HG03280 (cell line): ENCODE measurements around the gene EEPD1.

Experiments used
- ATAC-seq: cut with Tn5 transposase; IDR thresholded peaks from one replicate; pipeline ENCODE4 v1.9.1; 2021; ENCODE audit warnings: mild to moderate bottlenecking, moderate library complexity; ENCODE audit not compliant: unreplicated experiment

Gene EEPD1

GRCh38 chr7:36188906-36189305, 35.9 kb downstream of the EEPD1 start:
- ATAC-seq: no peak

DNA sequence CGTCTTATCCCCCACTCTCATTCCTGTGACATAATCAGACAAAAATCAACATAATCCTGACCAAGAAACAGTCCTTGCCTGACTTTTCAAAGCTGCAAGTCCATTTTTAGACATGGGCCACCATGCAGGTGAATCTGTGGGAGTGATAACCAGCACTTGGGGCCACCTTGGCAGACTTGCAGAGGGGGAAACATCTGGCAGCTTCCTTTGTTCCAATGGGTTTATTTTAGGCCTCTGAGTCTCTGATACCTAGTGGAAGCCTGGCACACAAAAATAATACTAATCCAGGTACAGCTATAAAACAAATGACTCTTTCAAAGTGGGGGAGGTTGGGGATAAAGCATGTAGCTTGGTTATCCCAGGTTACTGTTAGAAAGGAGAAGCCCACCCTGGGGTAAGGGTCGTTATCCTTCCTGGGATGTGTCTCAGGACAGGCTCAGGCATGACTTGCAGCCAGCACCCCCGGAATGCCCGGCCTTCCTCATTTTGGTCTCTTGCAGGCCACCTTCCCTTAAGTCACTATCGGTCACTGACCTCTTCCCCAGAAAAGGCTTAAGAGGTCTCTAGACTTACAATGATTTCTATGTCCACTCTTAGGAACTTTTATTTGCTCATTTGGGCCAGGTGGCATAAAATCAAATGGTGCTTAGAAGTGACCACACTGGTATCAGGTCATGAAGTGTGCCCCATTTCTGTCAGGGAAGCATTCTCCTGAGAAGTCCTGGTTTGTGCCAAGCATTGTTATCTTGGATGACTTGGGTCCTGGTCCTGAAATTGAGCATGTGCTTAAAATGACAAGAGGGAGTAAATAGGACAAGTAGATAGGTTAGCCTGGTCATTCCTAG, 37.6 kb downstream of the EEPD1 start:
- no peak for ATAC-seq

DNA sequence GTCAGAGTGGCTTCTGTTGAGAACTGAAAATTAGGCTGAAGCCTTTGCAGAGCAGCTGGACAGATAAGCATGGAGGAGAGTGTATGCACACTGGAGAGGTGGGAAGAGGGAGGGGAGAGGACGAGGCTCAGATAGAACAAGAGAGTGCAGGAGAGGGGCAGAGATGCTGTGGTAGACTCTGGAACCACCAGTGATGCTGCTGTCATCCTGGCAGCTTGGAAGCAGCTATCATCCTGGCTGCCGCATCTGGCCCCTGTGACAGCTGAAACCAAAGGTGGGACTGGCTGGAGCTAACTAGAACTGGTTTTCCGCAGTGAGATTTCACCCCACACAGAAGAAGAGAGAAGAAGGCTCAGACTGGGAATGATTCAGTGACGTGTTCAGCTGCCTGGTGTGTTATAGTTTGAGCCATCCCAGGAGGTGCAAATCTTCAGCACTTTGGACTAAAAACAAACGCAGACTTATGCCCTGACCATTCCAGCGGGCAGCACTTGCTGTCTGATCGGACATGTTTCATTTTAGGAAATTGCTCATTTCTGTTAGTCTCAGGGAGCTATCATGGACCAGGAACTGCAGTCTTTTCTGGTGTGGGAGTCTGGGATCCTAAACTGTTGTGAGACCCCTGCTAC, 38.4 kb downstream of the EEPD1 start:
- ATAC-seq: no peak

GRCh38 chr7:36192053-36192824, 39.2 kb downstream of the EEPD1 start:
- ATAC-seq: no peak

DNA sequence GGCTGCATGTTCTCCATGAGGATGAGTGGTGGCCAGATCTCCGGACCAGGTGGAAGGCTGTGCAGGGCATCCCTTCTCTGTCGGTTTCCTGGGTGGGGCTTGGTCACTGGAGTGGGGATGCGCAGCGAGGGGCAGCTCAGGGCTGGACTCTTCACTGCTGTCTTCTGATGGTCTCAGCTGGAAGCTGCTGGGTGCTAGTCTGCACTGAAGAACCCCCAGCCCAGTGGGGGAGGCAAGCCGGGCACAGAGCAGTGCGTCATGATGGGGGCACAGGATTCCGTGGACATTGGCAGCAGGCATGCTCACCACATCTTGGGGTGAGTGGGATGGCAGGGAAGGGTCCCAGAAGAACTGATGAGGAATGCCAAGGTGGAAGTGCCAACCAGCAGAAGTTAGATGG, 39.8 kb downstream of the EEPD1 start:
- no peak for ATAC-seq

DNA sequence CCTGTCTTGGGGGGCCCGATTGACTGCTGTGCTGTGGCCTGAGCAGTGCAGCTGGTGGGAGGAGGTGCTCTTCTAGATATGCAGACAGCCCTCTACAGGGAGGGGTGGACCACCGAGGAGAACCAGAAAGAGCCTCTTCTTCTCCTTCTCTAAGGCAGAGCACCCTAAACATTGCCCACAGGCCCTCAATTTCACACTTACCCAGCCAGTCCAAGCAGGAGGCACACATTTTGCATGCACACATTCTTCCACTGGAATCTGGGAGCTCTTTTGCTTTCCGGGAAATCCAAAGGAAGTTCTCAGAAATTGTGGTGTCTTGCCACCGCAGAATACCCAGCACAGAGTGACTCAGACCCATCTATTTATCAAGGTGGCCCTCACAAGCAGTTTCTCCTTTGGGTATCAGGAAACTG, 45.8 kb downstream of the EEPD1 start:
- no peak for ATAC-seq

- no peak for ATAC-seq
Observed at GRCh38 chr7:36199329-36199728, 46.3 kb downstream of the EEPD1 start.

DNA sequence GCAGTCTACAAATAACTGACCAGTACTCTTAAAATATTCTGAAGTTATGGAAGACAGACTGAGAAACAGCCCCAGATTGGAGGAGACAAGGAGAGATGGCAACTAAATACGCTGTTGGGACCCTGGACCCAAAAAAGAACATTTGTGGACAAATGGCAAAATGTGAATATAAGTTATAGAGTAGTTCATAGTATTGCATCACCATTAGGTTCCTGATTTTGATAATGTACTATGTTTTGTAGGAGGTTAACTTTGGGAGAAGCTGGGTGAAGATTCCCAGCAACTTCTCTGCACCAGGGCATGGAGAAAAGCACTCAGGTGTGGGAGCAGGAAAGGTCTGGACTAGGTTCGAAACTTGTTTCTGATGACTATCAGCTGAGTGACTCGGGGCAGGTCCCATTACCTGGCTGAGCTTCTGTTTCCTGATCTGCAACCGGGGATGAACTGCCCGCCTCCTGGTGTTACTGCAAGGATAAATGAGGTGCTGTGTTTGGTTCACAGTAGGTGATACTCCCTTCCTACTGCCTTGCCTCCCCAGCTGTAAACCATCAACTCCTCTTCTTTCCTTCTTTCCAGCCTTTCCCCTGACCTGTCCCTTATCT, 48.2 kb downstream of the EEPD1 start:
- no peak for ATAC-seq

GRCh38 chr7:36202398-36202797, 49.3 kb downstream of the EEPD1 start:
- no peak for ATAC-seq

DNA sequence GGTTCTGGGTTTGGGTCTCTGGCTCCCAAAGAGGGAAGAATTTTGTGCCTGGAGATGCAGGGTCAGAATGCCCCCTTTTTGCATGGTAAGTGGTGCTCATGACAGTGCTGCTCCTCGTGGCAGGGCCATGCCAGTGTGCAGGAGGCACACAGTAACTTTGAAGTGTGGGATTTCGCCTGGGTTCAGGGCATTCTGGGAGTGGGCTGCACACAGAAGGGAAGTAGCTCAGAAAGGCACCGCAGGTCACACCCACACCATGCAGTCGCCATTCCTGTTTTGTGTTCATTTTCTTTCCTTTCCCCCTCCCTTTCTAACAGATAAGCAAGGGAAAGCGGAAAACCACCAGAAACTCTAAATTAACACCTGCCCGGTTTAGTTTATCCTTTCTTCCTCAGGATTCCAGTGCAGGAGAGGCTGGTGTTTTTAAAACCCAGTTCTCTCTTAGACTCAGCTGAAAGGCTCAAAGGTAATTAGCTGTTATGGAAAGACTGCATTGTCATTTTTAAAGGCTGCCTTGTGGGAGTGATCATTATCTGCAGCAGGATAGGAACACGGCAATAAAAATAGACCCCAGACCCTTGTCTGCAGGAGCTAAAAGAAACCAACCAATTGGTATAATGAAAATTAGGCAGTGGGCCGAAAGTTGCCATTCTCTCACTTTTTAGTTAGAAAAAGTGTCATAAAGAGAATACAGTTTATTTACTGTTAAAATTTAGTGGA, 50.2 kb downstream of the EEPD1 start:
- ATAC-seq: no peak

DNA sequence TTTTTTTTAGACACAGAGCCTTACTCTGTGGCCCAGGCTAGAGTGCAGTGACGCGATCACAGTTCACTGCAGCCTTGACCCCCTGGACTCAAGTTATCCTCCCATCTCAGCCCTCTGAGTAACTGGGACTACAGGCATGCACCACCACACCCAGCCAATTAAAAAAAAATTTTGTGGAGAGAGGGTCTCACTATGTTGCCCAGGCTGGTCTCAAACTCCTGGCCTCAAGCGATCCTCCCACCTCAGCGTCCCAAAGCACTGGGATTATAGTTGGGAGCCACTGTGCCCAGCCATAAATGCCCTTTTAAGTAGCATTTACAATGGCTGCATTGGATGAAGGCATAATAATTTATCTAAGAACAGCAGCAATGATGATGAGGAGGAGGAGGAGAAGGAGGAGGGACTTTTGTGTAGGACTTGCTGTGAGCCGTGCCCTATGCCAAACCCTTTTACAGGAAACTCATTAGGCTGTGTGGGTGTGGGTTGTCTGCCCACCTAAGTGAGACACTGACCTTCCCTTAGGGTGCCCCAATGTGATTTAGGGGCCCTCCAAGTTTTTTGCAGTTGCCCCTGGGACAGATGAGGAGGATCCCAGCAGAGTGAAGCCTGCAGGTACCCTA, 51.1 kb downstream of the EEPD1 start:
- no peak for ATAC-seq

GRCh38 chr7:36204929-36205635, 52.0 kb downstream of the EEPD1 start:
- ATAC-seq: no peak

GRCh38 chr7:36205803-36206202, 52.7 kb downstream of the EEPD1 start:
- ATAC-seq: no peak

DNA sequence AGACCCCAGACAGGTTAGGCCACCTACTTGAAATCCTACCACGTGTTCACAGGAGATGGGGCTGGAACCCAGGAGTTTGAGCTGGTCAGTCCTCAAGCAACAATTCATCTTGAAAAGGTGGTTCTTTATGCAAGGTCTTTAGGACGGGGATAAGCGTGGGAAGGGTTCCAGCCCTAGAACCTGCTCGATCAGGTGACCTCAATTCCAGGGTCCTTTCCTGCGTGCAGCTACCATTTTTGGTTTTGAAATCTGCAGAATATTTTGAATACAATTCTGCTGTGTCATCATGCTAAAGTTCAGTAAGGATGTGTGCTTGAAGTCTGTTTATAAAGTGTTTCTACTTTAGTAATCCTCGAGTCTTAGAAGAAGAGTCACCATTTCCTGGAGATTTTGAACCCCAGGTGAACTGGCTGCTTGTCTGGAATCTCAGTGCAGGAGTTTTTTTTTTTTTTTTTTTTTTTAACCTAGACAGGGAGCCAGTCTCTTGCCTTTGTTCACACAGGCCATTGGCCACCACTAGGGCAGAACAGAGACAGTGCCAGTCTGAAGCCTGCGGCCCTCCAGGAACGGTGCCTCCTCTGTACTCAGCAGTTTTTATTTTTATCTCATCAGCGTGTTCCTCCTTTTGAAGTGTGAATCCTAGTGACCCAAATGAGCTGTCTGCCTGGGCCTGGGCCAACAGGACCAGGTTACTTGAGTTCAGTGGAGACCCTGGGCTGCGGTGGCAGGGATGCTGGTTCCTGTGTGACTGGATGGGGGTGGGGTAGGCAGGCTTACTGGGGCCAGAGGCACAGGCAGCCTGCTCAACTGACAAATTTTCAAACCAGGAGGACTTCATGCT, 54.6 kb downstream of the EEPD1 start:
- ATAC-seq: no peak

DNA sequence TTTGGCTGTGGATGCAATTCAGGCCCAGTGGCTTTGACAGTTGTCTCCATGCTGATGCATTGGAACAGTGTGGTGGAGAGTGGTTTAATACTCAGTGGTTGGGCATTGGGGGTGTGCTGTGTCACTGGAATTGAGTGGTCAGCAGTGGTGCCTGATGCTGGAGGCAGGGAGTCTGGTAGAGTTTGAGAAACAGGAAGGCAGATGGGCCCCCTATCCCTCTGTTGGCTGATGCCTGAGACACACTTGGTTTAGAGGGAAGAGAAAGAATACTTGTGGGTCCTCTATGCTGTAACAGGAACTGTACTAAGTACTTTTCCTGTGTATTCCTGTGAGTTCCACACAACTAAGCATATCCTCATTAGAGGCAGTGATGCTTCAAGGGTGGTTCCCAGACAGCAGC, 55.4 kb downstream of the EEPD1 start:
- no peak for ATAC-seq

DNA sequence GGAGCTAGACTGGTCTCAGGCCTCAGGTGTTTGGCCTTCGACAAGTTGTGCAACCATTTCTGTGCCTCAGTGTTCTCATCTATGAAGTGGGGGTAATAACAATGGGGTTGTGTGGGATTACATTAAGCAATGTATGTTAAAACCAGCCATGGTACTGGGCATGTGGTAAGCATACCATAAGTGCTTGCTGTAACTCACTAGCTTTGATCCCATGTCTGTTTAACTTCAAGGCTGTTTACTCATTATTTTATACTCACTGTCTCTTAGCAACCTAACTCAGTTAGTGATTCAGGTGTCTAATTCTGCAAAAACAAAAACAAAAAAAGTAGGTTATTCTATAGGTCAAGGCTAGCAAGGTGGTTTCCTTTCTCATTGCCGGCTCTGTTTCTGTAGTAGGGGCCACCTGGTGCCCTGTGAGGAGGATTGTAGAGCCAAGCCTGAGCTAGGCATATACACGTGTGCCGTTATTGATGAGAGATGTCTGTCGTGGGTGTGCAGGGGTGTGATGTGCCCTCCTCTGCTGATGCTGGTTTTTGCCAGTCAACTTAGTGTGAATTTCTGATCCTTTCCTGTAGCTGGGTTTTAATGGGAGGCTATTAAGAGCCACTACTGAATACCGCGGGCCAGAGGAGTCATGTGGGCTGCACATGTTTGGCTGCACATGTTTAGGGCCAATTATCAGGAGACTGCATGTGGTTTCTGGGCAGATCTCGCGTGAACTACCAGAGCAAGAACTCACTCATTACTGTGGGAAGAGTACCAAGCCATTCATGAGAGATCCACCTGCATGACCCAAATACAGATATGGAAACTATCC, 56.2 kb downstream of the EEPD1 start:
- no peak for ATAC-seq

GRCh38 chr7:36209814-36210183, 56.7 kb downstream of the EEPD1 start:
- no peak for ATAC-seq
